Measurements from ENCODE around the gene CSPG5.

- TF ChIP-seq, protein P1, sequence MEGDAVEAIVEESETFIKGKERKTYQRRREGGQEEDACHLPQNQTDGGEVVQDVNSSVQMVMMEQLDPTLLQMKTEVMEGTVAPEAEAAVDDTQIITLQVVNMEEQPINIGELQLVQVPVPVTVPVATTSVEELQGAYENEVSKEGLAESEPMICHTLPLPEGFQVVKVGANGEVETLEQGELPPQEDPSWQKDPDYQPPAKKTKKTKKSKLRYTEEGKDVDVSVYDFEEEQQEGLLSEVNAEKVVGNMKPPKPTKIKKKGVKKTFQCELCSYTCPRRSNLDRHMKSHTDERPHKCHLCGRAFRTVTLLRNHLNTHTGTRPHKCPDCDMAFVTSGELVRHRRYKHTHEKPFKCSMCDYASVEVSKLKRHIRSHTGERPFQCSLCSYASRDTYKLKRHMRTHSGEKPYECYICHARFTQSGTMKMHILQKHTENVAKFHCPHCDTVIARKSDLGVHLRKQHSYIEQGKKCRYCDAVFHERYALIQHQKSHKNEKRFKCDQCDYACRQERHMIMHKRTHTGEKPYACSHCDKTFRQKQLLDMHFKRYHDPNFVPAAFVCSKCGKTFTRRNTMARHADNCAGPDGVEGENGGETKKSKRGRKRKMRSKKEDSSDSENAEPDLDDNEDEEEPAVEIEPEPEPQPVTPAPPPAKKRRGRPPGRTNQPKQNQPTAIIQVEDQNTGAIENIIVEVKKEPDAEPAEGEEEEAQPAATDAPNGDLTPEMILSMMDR (IDR thresholded peaks at IDR 0.05), result peak; percentile 78
- no peak for TF ChIP-seq HMGXB4 (CRISPR knock-in tag; IDR thresholded peaks at IDR 0.05; ENCODE audit: borderline replicate concordance)
- peak; percentile 93 for TF ChIP-seq RAD21 (conservative IDR thresholded peaks at IDR 0.05 in 1 of 2, IDR thresholded peaks at IDR 0.05 in 1 of 2)
- no peak for TF ChIP-seq KDM1A (IDR thresholded peaks at IDR 0.05; ENCODE audit: low read depth)
Measured at GRCh38 chr3:47522082-47522987, 56.3 kb downstream of the CSPG5 start.

All from A549 (cell line).